GM12801 (cell line): ENCODE measurements around the gene MCOLN2.

Experiments
- CTCF ChIP-seq: IDR thresholded peaks from one replicate; pipeline ENCODE4 v1.5.1; 2011; ENCODE audit warnings: control low read depth; ENCODE audit not compliant: insufficient read length; ENCODE audit errors: extremely low read depth

Gene MCOLN2

GRCh38 chr1:84907095-84907827 lies 89.7 kb downstream of the MCOLN2 start:
- TF ChIP-seq CTCF: no peak

GRCh38 chr1:84899969-84900368 lies 96.9 kb downstream of the MCOLN2 start:
- no peak for TF ChIP-seq CTCF

- no peak for TF ChIP-seq CTCF
Observed at GRCh38 chr1:84896279-84896678, 100.6 kb downstream of the MCOLN2 start.

GRCh38 chr1:84892705-84893618 lies 104.0 kb downstream of the MCOLN2 start, which contains the start of gene LPAR3:
TSS of gene LPAR3 (minus strand) at chr1:84893206. CDS start at chr1:84866120, 27,086 bp downstream.
- no peak for TF ChIP-seq CTCF

GRCh38 chr1:84890566-84890965 lies 106.3 kb downstream of the MCOLN2 start:
- TF ChIP-seq CTCF: no peak

- no peak for TF ChIP-seq CTCF
Observed at GRCh38 chr1:84889437-84889836, 107.5 kb downstream of the MCOLN2 start.

GRCh38 chr1:84888753-84889152 lies 108.2 kb downstream of the MCOLN2 start:
- no peak for TF ChIP-seq CTCF
